Measurements from ENCODE around the gene NAGS.

GRCh38 chr17:43970366-43970765 lies 34.1 kb upstream of the NAGS start:
- TF ChIP-seq, protein P1, sequence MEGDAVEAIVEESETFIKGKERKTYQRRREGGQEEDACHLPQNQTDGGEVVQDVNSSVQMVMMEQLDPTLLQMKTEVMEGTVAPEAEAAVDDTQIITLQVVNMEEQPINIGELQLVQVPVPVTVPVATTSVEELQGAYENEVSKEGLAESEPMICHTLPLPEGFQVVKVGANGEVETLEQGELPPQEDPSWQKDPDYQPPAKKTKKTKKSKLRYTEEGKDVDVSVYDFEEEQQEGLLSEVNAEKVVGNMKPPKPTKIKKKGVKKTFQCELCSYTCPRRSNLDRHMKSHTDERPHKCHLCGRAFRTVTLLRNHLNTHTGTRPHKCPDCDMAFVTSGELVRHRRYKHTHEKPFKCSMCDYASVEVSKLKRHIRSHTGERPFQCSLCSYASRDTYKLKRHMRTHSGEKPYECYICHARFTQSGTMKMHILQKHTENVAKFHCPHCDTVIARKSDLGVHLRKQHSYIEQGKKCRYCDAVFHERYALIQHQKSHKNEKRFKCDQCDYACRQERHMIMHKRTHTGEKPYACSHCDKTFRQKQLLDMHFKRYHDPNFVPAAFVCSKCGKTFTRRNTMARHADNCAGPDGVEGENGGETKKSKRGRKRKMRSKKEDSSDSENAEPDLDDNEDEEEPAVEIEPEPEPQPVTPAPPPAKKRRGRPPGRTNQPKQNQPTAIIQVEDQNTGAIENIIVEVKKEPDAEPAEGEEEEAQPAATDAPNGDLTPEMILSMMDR (IDR thresholded peaks at IDR 0.05; ENCODE audit: borderline replicate concordance, extremely low read depth, low read length, poor library complexity, severe bottlenecking): no peak
- TF ChIP-seq EZH2 (IDR thresholded peaks at IDR 0.05; ENCODE audit: borderline replicate concordance, low read depth, low read length, severe bottlenecking): no peak
